Measurements from ENCODE around the gene DLG2.
"Not testable (repeated sequence)": the region's sequence is repeated elsewhere in the genome, so short reads cannot be mapped to it uniquely, and the experiment has no call there.

DLG2 gene

DNA sequence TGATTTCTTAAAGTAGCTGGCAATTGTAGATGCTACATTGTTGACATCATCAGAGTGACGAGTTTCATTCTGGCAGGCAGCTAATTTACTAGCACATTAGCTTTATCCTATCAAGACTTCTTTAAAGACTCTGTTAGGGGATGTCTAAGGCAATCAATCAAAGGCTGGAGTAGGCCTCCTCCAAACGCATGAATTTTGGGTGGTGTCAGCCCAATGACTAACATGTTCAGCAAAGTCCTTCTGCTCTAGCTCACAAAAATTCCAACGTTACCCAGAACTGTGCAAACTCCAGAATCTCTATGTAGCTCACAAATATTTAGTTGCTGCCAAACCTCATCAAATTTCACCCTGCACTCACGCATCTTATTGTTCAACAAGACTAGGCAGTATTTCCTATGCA lies 395.6 kb downstream of the DLG2 start:
- DNase-seq (ENCODE audit: low spot score): no peak

DNA sequence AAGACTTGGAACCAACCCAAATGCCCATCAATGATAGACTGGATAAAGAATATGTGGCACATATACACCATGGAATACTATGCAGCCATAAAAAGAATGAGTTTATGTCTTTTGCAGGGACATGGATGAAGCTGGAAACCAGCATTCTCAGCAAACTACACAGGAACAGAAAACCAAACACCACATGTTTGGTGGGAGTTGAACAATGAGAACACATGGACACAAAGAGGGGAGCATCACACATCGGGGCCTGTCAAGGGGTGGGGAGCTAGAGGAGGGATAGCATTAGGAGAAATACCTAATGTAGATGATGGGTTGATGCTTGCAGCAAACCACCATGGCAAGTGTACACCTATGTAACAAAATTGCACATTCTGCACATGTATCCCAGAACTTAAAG lies 397.4 kb downstream of the DLG2 start:
- DNase-seq (ENCODE audit: low spot score): not testable (repeated sequence)

DNA sequence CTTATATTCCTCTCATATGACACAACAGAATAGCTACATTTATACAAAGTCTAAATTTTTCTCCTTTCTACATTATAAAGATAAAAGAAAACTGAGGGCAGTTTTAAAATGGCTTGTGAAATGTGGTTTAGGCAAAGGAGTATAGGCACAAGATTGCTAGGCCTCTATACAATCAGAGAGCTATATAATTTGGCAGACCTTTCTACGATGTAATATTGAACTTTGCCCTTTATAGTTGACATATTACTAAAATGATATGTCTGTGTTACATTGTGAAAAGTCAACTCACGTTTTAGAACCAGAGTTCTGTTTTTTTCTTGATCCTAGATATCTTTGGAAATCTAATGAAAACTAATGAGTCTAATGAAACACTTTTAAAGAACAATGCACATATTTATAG lies 430.2 kb downstream of the DLG2 start:
- no peak for DNase-seq (ENCODE audit: low spot score)

DNA sequence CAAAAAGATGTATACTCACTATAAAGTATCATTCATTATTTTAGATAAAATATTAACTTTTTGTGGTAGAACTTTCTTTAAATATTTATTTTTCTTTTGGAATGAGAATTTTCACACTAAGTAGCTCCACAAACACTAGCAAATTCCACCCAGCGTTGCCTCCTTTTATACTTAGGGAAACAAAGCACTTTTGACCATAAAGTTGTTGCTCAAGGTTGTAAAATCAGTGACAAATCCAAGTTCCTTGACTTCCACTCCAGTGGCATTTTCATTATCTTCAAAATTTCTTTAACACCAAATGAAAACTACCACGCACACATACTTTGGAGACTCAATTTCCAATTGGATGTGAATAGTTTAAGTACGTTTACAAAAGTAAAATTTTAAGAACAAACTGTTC lies 431.2 kb downstream of the DLG2 start:
- no peak for DNase-seq (ENCODE audit: low spot score)

- no peak for DNase-seq (ENCODE audit: low spot score)
Measured at GRCh38 chr11:85187992-85188391, 439.2 kb downstream of the DLG2 start.

DNA sequence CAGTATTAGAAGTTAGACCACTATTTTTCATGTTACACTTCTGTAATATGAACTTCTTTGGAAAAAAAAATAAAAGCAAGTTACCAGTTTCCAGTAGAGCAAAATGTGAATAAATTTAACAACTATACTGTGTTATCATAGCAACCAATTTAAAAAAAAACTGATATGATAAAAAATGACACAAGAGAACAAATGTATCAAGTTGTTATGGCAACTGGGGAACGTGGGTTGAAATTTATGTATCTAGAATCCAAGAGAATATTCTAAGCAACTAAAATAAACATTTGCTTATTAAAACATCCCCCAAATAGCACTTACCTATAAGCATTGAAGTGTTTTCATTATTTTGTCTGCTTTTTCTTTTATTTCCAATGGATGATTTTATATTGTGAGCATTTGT lies 442.4 kb downstream of the DLG2 start:
- DNase-seq (ENCODE audit: low spot score): no peak

GRCh38 chr11:85182441-85183387 lies 444.4 kb downstream of the DLG2 start:
- DNase-seq (ENCODE audit: low spot score): no peak

- no peak for DNase-seq (ENCODE audit: low spot score)
Measured at GRCh38 chr11:85180528-85180927, 446.6 kb downstream of the DLG2 start.

DNA sequence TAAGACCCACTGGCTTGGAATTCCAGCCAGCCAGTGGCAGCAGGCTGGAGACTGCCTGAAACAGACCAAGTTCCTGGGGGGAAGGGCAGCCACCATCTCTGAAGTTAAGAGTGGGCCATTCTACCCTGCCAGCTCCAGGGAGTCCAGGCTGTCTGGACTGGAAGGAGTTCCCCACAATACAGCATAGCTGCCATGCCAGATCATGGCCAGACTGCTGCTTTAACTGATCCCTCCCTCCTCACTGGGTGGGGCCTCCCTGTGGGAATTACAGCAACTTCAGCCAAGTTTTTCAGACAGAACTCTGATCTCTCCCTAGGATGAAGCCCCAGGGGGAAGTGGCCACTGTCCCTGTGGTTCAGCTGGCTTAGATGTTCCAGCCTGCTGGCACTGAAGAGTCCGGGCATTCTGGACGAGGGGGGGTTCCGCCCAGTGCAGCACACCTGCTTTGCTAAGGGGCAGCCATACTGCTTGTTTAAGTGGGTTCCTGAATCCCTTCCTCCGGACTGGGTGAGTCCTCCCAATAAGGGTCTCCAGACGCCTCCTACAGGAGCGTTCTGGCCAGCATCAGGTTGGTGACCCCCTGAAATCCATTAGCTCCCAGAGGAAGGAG lies 455.4 kb downstream of the DLG2 start:
- no peak for DNase-seq (ENCODE audit: low spot score)

DNA sequence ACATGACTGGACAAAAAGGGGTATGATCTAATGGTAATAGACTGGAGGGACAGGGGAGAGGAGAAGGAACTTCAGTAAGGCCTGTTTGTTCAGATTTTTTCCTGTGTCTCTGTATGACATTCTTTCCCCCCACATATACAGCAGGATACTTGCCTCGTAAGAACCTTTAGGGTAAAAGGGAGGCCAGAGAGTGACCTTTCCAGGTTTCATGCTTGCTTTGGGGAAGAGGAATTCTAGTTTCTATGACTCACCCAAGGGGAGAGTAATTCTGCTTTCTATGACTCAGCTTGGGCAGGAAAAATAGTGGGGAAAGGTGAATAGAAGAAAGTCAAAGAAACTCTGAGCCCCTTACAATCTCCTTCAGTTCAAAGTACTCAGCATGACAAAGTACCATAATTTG lies 457.0 kb downstream of the DLG2 start:
- no peak for DNase-seq (ENCODE audit: low spot score)

GRCh38 chr11:85167471-85167870 lies 459.7 kb downstream of the DLG2 start:
- no peak for DNase-seq (ENCODE audit: low spot score)

DNA sequence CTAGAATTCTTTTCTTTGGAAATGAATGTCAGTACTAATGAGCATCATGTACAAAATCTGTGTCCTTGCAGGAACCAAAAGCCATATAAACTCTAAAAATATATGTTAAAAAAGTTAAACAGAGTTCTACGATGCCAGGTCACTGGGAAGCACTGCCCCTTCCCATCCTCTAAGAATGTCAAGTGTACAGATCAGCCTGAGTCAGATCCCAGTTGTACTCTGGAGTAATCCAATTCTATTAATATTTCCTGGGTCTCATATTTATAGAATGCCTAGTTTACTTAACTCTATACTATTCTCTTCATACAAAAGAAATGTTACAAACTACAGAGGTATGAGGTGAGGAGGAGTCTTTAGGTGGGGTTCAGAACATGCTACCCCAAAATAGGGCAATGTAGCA lies 460.1 kb downstream of the DLG2 start:
- DNase-seq (ENCODE audit: low spot score): no peak

DNA sequence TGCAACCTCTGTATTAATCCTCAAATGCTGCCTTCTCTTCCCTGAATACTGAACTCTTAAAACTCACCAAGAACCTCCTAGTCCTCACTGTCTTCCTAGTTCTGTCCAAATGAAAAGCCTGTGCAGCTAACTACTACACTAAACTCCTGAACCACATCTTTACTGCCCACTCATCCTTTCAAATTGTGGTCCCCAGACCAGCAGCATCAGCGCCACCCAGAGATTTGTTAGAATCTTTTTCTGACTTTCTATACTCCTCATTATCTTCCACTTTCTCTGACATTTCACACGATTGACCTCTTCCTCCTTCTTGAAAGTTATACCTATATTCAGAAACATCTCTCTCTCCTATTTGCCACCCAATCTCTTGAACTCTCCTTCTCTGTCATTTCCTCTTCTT lies 461.3 kb downstream of the DLG2 start:
- DNase-seq (ENCODE audit: low spot score): no peak

GRCh38 chr11:85164743-85165142 lies 462.4 kb downstream of the DLG2 start:
- DNase-seq (ENCODE audit: low spot score): no peak

DNA sequence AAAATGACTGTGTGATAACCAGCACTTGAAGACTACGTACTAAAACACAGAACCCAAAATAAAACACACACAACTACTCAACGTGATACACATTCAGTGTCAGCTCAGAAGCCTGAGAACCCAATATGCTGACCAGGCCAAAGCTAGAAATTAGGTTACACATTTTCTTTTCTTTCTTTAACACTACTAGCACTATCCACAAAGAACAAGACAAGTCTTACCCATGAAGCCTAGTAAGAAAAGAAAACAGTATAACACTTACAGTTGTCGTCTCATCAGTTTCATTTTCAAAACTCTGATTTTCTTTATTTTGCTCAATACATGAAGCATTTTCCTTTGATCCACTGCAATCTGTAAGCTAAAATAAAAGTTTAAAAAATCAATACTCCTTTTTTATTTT lies 472.9 kb downstream of the DLG2 start:
- no peak for DNase-seq (ENCODE audit: low spot score)

DNA sequence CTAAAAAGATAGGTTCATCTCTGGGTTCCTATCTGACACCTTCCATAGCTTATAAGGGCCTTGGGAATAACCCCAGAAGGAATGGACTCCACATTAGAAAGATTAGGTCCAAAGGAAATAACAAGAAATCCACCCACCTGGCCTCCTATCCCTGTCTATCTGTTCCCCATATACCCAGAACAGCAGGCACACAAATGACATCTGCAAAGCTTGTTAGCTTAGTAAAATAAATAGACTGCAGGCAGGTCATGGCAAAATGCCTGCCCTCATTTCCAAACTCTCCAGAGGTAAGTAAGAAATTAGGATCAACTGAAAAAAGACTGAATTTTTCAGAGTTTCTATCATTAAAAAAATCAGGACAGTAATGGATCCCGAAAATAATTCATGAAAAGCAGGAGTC lies 489.5 kb downstream of the DLG2 start:
- no peak for DNase-seq (ENCODE audit: low spot score)

DNA sequence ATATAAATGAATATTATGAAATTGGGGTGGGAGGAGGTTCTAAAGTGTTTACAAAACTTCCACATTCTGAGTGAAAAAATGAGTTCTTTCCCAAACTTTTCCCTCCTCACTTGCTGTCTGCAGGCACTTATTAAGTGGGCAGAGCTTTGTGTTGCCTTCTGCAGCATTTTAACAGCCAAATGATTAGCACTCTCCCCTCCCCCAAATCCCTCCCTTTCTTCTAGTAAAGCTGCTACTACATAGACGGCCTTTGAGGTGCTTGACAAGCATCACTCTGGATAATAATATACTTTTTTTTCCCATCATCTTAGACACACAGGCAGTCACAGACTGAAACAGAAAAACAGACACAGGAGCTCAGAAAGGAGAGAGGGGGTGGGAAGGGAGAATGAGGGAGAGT lies 493.5 kb downstream of the DLG2 start:
- no peak for DNase-seq (ENCODE audit: low spot score)

DNA sequence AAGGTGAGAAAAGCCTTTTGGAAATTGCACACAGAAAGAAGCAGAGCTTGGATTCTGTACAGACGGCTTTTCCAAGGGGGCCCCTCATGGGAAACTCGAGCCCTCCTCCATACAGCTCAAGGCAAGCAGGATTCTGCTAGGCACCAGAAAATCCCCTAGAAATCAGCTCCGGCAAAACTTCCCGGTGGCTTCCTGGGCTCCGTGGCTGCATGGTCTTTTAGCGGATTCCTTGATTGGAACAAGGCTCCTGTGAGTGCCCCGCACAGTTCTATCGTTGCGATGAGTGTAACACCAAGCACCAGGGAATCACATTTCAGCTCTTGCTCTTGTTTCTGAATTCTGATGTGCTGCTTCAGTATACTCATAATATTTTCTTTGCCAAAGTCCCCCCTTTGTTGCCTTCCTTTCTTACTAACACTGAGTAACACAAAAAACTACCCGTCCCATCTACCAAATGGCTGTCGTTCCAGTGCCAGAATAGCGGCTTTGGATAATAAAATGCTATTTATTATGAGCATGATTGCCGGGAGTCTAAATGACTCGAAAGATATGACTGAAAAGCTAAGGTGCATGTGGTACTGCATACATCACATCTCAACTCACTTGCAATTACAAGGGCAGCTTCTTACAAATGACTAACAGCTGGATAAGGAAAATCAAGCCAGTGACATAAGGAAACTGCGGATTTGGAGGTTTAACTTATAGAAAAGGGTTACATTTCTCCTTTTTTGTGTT lies 494.1 kb downstream of the DLG2 start:
- no peak for DNase-seq (ENCODE audit: low spot score)

GRCh38 chr11:85127349-85127748 lies 499.8 kb downstream of the DLG2 start:
- no peak for DNase-seq (ENCODE audit: low spot score)

DNA sequence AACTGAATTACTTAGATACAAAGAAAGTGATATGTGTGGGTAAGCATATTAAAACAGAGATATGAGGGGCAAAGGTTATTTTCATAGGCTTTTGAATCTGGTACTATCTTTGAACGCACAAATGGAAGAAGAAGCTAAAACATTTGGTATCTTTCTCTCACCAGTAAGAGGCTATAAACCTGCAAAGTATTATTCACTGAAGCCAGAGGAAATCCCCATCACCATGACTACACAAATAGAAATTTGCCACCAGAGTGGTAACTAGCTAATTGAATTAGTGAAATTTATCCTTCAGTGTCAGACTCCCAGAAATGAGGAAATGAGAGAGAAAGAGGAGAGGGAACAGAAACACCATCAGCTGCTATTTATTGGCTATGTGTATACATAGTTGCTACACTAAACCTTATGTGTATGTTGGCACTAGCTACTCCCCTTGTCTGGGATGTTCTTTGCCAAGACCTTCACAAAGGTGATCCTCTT lies 503.4 kb downstream of the DLG2 start:
- no peak for DNase-seq (ENCODE audit: low spot score)

GRCh38 chr11:85118151-85118550 lies 509.0 kb downstream of the DLG2 start:
- no peak for DNase-seq (ENCODE audit: low spot score)

DNA sequence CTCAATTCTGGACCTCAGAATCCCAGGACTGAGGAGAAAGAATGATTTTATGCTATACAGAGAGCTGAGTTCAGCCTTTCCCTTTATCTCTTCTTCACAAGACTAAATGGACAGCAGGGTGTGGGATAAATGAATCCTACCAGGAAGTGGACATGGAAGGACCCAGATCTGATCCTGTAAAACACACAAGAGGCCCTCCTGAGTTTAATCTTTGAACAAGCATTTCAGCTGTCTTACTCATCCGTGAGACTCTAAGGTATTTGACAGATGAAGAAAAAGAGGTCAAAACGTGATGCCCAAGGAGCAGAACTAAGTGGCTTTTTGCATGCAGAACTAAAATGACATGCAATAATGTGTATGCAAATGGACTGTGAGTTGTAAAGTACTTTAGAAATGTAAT lies 511.3 kb downstream of the DLG2 start:
- DNase-seq (ENCODE audit: low spot score): no peak

DNA sequence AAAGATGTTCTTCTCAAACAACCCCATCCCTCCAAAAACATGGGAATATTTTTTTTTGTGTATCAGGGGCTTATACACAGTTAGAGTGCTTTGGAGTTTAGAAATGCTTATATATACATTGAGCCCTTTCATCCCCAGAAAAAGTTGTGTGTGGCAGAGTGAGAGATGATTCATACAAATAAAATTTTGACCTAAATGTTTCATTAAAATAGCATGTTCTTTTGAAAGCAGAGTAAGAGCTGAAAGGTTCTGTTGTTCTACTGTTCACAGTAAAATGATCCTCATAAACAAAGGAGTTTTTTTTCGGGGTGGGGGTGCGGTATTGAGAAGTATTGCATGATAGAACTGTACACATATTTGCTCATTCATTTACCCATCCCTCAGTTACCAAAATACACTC lies 512.4 kb downstream of the DLG2 start:
- no peak for DNase-seq (ENCODE audit: low spot score)

Measured in CD4-positive, alpha-beta T cell treated with Interleukin-2 at 100 ng/mL for 4 hours (primary cell).